ENCODE results near the gene MAN2C1. TPM values are rescaled to one million over a fixed set of nuclear protein-coding genes. Genes with fewer than 3 reads are reported as not detected.

The MAN2C1 gene
- total and polyA plus RNA-seq, 12 donors: 86.7 to 371 (median 108) TPM

GRCh38 chr15:75306188-75306587 lies 62.2 kb downstream of the MAN2C1 start:
- no peaks in the 10 kb centered on the region for H3K9me3 ChIP-seq
- intact Hi-C loops (cut with DNase I): loop anchor here in 3 of 10 donors (10.0 kb wide), 2 partner anchors 61 to 291 kb away; no protein-coding TSS in a partner anchor
- H3K27ac ChIP-seq: no peak overlapping the region
- peaks cover 0 to 55% (median 33%) of the 10 kb centered on the region in 7 donors for H3K27me3 ChIP-seq
- H3K4me3 ChIP-seq: no peak overlapping the region
- no peaks in the 10 kb centered on the region for H3K36me3 ChIP-seq
- H3K4me1 ChIP-seq: no peaks in the 10 kb centered on the region
- WGBS, 2 donors: 65 to 66% methylated on average over 3 of the region's 3 CpGs
- DNase-seq (no peak), ATAC-seq (no peak)
- TF ChIP-seq, protein P1, sequence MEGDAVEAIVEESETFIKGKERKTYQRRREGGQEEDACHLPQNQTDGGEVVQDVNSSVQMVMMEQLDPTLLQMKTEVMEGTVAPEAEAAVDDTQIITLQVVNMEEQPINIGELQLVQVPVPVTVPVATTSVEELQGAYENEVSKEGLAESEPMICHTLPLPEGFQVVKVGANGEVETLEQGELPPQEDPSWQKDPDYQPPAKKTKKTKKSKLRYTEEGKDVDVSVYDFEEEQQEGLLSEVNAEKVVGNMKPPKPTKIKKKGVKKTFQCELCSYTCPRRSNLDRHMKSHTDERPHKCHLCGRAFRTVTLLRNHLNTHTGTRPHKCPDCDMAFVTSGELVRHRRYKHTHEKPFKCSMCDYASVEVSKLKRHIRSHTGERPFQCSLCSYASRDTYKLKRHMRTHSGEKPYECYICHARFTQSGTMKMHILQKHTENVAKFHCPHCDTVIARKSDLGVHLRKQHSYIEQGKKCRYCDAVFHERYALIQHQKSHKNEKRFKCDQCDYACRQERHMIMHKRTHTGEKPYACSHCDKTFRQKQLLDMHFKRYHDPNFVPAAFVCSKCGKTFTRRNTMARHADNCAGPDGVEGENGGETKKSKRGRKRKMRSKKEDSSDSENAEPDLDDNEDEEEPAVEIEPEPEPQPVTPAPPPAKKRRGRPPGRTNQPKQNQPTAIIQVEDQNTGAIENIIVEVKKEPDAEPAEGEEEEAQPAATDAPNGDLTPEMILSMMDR (IDR thresholded peaks at IDR 0.05): no peak

Small RNA genes within 50 kb of the gene (microRNA-seq; reads per million reads assigned to microRNA genes)
- gene MIR631: 0 reads per million in 2 donors

Other genes starting within 250 kb of the MAN2C1 start
- gene C15orf39, start 166.7 kb downstream of the MAN2C1 start, total RNA-seq: 10 to 100 TPM in 9 of 10 donors, 1 to 10 TPM in 1; 6.9 to 23.7 (median 14.8) TPM
- gene C15orf39, start 166.7 kb downstream of the MAN2C1 start, polyA plus RNA-seq: 1 to 10 TPM; 7.7 to 8.0 TPM
- not detected for gene GOLGA6C, start 110.3 kb downstream of the MAN2C1 start, total RNA-seq
- not detected for gene GOLGA6C, start 110.3 kb downstream of the MAN2C1 start, polyA plus RNA-seq
- gene GOLGA6D, start 85.8 kb downstream of the MAN2C1 start, total RNA-seq: under 1 TPM in 1 of 10 donors, not detected in 9; 0.09 TPM
- gene GOLGA6D, start 85.8 kb downstream of the MAN2C1 start, polyA plus RNA-seq: not detected
- gene COMMD4, start 32.5 kb downstream of the MAN2C1 start, total RNA-seq: 10 to 100 TPM; 29.0 to 45.6 (median 38.0) TPM
- gene COMMD4, start 32.5 kb downstream of the MAN2C1 start, polyA plus RNA-seq: 10 to 100 TPM; 59.5 to 74.3 TPM
- 10 to 100 TPM in 3 of 10 donors, 1 to 10 TPM in 7; 4.1 to 17.8 (median 8.1) TPM for gene NEIL1, start 21.6 kb downstream of the MAN2C1 start, total RNA-seq
- gene NEIL1, start 21.6 kb downstream of the MAN2C1 start, polyA plus RNA-seq: 10 to 100 TPM in 1 of 2 donors, 1 to 10 TPM in 1; 6.1 to 41.6 TPM
- gene SIN3A, start 83.1 kb upstream of the MAN2C1 start, total RNA-seq: 10 to 100 TPM; 24.9 to 41.8 (median 29.9) TPM
- gene SIN3A, start 83.1 kb upstream of the MAN2C1 start, polyA plus RNA-seq: 1 to 10 TPM; 7.9 to 8.2 TPM
- gene PTPN9, start 210.7 kb upstream of the MAN2C1 start, total RNA-seq: 10 to 100 TPM in 1 of 10 donors, 1 to 10 TPM in 9; 5.8 to 11.0 (median 8.4) TPM
- gene PTPN9, start 210.7 kb upstream of the MAN2C1 start, polyA plus RNA-seq: 1 to 10 TPM; 2.0 to 6.7 TPM